Gastroesophageal sphincter (tissue), 4 donors: ENCODE results near the gene GNE. TPM values are rescaled to one million over a fixed set of nuclear protein-coding genes. Genes with fewer than 3 reads are reported as not detected.
"Not testable (repeated sequence)": the region's sequence is repeated elsewhere in the genome, so short reads cannot be mapped to it uniquely, and the experiment has no call there.

Experiments
- ATAC-seq: fragments of 150-250 bp; one replicate; pipeline ENCODE4 v1.9.1; 2016; ENCODE audit warnings: mild to moderate bottlenecking, moderate library complexity
- H3K27ac ChIP-seq, 4 donors: fragments of 200-600 bp; sonication (generic) in 3 of 4; 1 replicate in 3 of 4; 2 replicates in 1 of 4; pipeline ENCODE4 v1.5.1; 2016 to 2019
- H3K27me3 ChIP-seq: fragments of 200-600 bp; sonication (generic); one replicate; pipeline ENCODE4 v1.5.1; 2019
- H3K36me3 ChIP-seq, 2 donors: fragments of 200-600 bp; sonication (generic); one replicate each; pipeline ENCODE4 v1.5.1; 2019; ENCODE audit warnings: control low read depth in 1 of 2
- H3K4me1 ChIP-seq, 3 donors: fragments of 200-600 bp; sonication (generic); 1 replicate in 2 of 3; 2 replicates in 1 of 3; pipeline ENCODE4 v1.5.1; 2016 to 2019; ENCODE audit warnings: control low read depth in 2 of 3
- H3K4me3 ChIP-seq, 2 donors: fragments of 200-600 bp; sonication (generic); one replicate each; pipeline ENCODE4 v1.5.1; 2019; ENCODE audit warnings: mild to moderate bottlenecking in 1 of 2, moderate library complexity in 1 of 2
- H3K9me3 ChIP-seq, 3 donors: fragments of 200-600 bp; sonication (generic); one replicate each; pipeline ENCODE4 v1.5.1; 2017 to 2019; ENCODE audit warnings: control low read depth in 2 of 3
- EP300 ChIP-seq: sonication (generic); formaldehyde crosslinking; IDR thresholded peaks from one replicate; pipeline ENCODE4 v1.6.1; 2017; ENCODE audit warnings: antibody characterized with exemption, mild to moderate bottlenecking
- POLR2A ChIP-seq, 2 donors: fragments of 450-650 bp; IDR thresholded peaks; one replicate each; pipeline ENCODE4 v1.6.1; 2017; ENCODE audit warnings: antibody characterized with exemption in 2 of 2, mild to moderate bottlenecking in 2 of 2, moderate library complexity in 1 of 2
- POLR2AphosphoS5 ChIP-seq: sonication (generic); formaldehyde crosslinking; IDR thresholded peaks from one replicate; pipeline ENCODE4 v1.6.1; 2017; ENCODE audit warnings: antibody characterized with exemption
- WGBS, 2 donors: methylation state at CpG; one replicate each; pipeline ENCODE4 v1.1.5; 2018; ENCODE audit warnings: low coverage in 1 of 2; 5-methylcytosine and 5-hydroxymethylcytosine counted together
- total RNA-seq, 4 donors: library from RNA; depleted of rRNA; stranded (reverse); fragments of >200 nt; gene quantifications; one replicate each; pipeline ENCODE4 v1.1.0, GENCODE V29; 2016
- TF ChIP-seq, protein P1 (sequence below), 4 experiments: fragments of 200-600 bp in 2 of 4; fragments of 450-650 bp in 2 of 4; sonication (generic) in 1 of 4; IDR thresholded peaks; one replicate each; pipeline ENCODE4 v1.5.1; 2017 to 2019; ENCODE audit warnings: antibody characterized with exemption in 4 of 4, mild to moderate bottlenecking in 2 of 4, moderate library complexity in 2 of 4

The GNE gene, protein sequence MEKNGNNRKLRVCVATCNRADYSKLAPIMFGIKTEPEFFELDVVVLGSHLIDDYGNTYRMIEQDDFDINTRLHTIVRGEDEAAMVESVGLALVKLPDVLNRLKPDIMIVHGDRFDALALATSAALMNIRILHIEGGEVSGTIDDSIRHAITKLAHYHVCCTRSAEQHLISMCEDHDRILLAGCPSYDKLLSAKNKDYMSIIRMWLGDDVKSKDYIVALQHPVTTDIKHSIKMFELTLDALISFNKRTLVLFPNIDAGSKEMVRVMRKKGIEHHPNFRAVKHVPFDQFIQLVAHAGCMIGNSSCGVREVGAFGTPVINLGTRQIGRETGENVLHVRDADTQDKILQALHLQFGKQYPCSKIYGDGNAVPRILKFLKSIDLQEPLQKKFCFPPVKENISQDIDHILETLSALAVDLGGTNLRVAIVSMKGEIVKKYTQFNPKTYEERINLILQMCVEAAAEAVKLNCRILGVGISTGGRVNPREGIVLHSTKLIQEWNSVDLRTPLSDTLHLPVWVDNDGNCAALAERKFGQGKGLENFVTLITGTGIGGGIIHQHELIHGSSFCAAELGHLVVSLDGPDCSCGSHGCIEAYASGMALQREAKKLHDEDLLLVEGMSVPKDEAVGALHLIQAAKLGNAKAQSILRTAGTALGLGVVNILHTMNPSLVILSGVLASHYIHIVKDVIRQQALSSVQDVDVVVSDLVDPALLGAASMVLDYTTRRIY
- 10 to 100 TPM; 27.3 to 34.2 (median 31.1) TPM for total RNA-seq

DNA sequence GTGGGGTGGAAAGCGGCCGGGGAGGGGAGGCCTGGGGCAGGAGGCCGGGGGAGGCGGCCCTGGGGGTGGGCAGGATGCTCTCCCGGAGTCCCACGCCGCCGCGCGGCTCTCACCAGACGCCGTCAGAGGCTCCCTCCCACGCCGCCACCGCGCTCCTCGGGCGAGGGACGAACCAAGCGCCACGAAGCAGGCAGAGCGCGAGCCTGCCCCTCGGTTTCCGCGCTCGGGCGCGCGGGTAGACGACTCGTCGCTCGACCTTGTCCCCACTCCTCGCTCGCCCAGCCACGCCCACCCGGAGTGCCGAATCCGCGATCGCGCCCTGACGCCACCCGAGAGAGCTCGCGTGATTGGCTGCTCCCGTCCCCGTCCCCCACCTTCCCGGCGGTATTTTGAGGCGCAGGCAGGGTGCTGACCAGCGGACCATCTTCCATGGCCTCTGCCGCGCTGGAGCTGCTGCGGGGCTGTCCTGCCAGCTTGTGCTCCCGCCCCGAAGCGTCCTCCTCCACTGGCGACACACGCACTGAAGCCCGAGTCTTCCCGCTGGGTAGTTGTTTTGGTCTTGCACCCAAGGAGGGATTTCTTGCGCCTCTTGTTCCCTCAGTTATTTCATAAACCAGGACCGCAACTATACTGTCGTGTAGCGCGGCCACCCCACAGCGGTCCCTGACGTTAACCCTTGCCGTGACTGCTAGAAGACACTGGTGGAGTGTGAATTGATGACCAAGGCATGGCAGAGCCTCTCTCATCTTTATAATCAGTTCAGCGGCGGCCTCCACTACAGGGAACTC, at the start of gene GNE:
GNE (minus strand) TSS at position 241 of the 788 bp plus-strand sequence. CDS start 9,093 bp downstream, outside the sequence.
- peak within 1 kb of the TSS; percentile 93 to 96 for H3K4me3 ChIP-seq
- H3K27ac ChIP-seq, result peak within 1 kb of the TSS; percentile 97 to 100 (median 100)
- H3K36me3 ChIP-seq, result no peaks in the 10 kb centered on the region
- no peaks in the 10 kb centered on the region for H3K9me3 ChIP-seq
- WGBS, 2 donors, result 3% methylated on average over 12 of the region's 73 CpGs; no CpG with 5 or more reads in 1 of the 2 donors
- TF ChIP-seq POLR2AphosphoS5 (peak; percentile 86), EP300 (no peak), POLR2A (IDR thresholded peaks at IDR 0.05) (peak; percentile 91 to 95)
- TF ChIP-seq, protein P1, sequence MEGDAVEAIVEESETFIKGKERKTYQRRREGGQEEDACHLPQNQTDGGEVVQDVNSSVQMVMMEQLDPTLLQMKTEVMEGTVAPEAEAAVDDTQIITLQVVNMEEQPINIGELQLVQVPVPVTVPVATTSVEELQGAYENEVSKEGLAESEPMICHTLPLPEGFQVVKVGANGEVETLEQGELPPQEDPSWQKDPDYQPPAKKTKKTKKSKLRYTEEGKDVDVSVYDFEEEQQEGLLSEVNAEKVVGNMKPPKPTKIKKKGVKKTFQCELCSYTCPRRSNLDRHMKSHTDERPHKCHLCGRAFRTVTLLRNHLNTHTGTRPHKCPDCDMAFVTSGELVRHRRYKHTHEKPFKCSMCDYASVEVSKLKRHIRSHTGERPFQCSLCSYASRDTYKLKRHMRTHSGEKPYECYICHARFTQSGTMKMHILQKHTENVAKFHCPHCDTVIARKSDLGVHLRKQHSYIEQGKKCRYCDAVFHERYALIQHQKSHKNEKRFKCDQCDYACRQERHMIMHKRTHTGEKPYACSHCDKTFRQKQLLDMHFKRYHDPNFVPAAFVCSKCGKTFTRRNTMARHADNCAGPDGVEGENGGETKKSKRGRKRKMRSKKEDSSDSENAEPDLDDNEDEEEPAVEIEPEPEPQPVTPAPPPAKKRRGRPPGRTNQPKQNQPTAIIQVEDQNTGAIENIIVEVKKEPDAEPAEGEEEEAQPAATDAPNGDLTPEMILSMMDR (IDR thresholded peaks at IDR 0.05), result no peak
- ATAC-seq, result peak; percentile 98
- H3K4me1 ChIP-seq, result peaks cover 0 to 28% (median 8%) of the 10 kb centered on the region in 3 donors
- H3K27me3 ChIP-seq, result no peaks in the 10 kb centered on the region

DNA sequence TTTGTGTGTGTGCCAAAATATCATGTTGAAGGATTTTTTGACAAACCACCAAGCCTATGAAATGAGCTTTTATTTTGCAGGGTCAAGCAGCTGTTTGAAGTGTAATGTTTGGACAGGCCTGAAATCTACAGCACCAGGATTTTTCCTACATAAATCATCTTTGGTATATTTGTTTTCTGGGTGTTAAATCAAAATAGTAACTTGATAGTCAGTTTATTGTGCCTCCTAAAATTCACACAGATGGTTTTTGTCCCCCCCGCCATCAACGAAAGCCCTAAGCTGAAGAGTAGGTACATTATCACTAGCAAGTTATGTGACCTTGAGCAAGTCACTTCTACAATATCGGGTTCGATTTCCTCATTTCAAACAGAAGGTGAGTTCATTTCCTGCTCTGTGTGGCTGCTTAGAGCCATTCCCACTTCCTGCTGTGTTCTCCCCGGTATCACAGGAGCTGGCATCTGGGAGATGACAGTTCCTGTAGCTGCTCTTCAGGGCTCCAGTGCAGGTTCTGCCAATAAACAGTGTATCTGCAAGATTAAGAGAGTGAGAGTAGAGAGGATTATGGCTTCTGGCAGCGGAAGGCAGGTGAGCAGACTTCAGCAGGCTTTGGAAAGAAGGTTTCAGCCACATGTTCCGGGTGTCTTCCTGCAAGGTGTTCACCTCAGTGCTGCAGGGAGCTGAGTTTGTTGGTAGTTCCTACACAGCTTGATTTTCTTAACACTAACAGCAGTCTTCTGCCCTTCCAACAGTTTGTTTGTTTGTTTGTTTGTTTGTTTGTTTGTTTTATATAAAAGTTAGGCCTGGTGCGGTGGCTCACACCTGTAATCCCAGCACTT, 48.4 kb upstream of the GNE start:
- no peaks in the 10 kb centered on the region for H3K4me1 ChIP-seq

DNA sequence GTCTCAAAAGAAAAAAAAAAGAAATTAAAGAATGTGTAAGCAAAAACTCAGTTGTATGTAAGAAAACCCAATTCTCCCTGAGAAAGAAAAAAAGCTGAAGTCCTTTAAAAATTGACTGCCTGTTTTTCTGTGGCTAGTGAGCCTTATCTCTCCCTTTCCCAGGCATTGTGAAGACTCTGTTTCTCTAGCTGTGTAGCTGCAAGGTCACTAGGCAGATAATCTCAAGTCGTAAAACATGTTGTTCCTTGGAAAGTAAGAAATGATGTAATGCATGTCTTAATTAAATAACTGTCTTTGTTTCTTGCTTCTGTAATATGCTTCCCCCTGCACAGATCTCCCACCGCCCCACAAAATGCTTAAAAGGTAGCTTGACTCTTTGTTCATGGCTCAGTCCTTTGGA, 46.1 kb upstream of the GNE start:
- H3K36me3 ChIP-seq, H3K4me3 ChIP-seq, H3K27ac ChIP-seq, H3K4me1 ChIP-seq, H3K27me3 ChIP-seq, ATAC-seq, H3K9me3 ChIP-seq: not testable (repeated sequence)
- 64 to 77% methylated on average over 2 of the region's 2 CpGs for WGBS, 2 donors

More for the DNA sequence above, 48.4 kb upstream of the GNE start:
- no peak for TF ChIP-seq POLR2A (IDR thresholded peaks at IDR 0.05)
- TF ChIP-seq POLR2AphosphoS5, result no peak
- TF ChIP-seq EP300, result no peak
- TF ChIP-seq, protein P1 (IDR thresholded peaks at IDR 0.05), result no peak
- WGBS, 2 donors, result 70 to 71% methylated on average over 6 of the region's 8 CpGs
- Histone ChIP-seq H3K9me3 (no peaks in the 10 kb centered on the region), H3K27ac (no peak overlapping the region), H3K4me3 (no peak overlapping the region), H3K27me3 (no peaks in the 10 kb centered on the region), H3K36me3 (no peaks in the 10 kb centered on the region)
- no peak for ATAC-seq

DNA sequence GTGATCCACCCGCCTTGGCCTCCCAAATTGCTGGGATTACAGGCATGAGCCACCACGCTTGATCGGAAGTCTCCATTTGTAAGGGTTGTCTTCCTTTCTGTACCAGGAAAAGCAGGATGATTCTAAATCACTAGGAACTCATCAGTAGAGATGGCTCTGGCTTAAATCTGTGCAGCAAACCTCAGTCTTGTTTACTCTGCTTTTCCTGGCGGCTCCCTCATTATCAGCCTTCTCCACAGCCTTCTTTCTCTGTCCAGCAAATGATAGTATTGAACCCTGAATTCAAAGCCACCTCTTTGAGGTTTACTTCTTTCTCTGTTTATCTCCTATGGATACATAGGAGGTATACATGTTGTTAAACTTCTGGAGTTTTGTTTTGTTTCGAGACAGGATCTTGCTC, 43.0 kb upstream of the GNE start:
- Histone ChIP-seq H3K4me1 (peaks cover 0 to 3% (median 0%) of the 10 kb centered on the region in 3 donors), H3K27me3 (no peaks in the 10 kb centered on the region), H3K27ac (no peak overlapping the region), H3K9me3 (no peaks in the 10 kb centered on the region), H3K36me3 (no peaks in the 10 kb centered on the region), H3K4me3 (no peak overlapping the region)
- ATAC-seq, result no peak
- TF ChIP-seq EP300 (no peak), POLR2A (IDR thresholded peaks at IDR 0.05) (no peak), POLR2AphosphoS5 (no peak)
- TF ChIP-seq, protein P1 (IDR thresholded peaks at IDR 0.05), result no peak
- 83 to 100% methylated on average over 1 to 5 of the region's 5 CpGs for WGBS, 2 donors
